Astrocyte of the cerebellum (primary cell): ENCODE measurements around the gene MTA3.
A peak's percentile ranks its signal among the peaks of the same experiment; 100 is the strongest.

Experiments
- DNase-seq: peaks from one replicate; pipeline ENCODE4 v3.0.0-alpha.2; 2011; ENCODE audit warnings: low read depth
- H3K4me3 ChIP-seq: 2 replicates; pipeline ENCODE4 v1.5.1; 2011; ENCODE audit warnings: mild to moderate bottlenecking, low read depth, low read length, moderate library complexity
- CTCF ChIP-seq: IDR thresholded peaks from 2 replicates; pipeline ENCODE4 v1.5.1; 2012; ENCODE audit warnings: low read length, low read depth, moderate library complexity, mild to moderate bottlenecking; ENCODE audit errors: missing control alignments
- in situ Hi-C: cut with HindIII; loops from 2 replicates; pipeline ENCODE4 v1.10.0; 2017; ENCODE audit warnings: low sequenced_read_pairs

Gene MTA3

GRCh38 chr2:42767080-42767898, 198.9 kb downstream of the MTA3 start:
- in situ Hi-C loops: no loop called here
- no peak overlapping the region for H3K4me3 ChIP-seq
- no peak for DNase-seq
- no peak for TF ChIP-seq CTCF

- DNase-seq: no peak
- TF ChIP-seq CTCF: no peak
- no peak overlapping the region for H3K4me3 ChIP-seq
- in situ Hi-C loops: no loop called here
Observed at GRCh38 chr2:42767899-42768705, 199.7 kb downstream of the MTA3 start.

GRCh38 chr2:42768706-42769256, 200.3 kb downstream of the MTA3 start:
- H3K4me3 ChIP-seq: no peak overlapping the region
- no peak for TF ChIP-seq CTCF
- in situ Hi-C loops: no loop called here
- DNase-seq: no peak

- in situ Hi-C loops: no loop called here
- no peak for DNase-seq
- TF ChIP-seq CTCF: no peak
- H3K4me3 ChIP-seq: no peak overlapping the region
Observed at GRCh38 chr2:42769583-42770287, 201.3 kb downstream of the MTA3 start.

GRCh38 chr2:42770288-42771131, 202.1 kb downstream of the MTA3 start:
- in situ Hi-C loops: no loop called here
- DNase-seq: peak; percentile 8
- peak; percentile 48 for TF ChIP-seq CTCF
- H3K4me3 ChIP-seq: no peak overlapping the region
